Mucosa of descending colon (tissue), 3 donors: Measurements from ENCODE around the gene A1CF. TPM values are rescaled to one million over a fixed set of nuclear protein-coding genes. Genes with fewer than 3 reads are reported as not detected.
"Not testable (repeated sequence)": the region's sequence is repeated elsewhere in the genome, so short reads cannot be mapped to it uniquely, and the experiment has no call there.

ENCODE experiments used
- ATAC-seq: fragments of 200-7000 bp; cut with Tn5 transposase; one replicate; pipeline ENCODE4 v1.9.1; 2020; ENCODE audit warnings: mild to moderate bottlenecking, moderate library complexity
- DNase-seq, 3 donors: peaks; one replicate each; pipeline ENCODE4 v3.0.0-alpha.2; 2020
- H3K36me3 ChIP-seq: fragments of 200-600 bp; one replicate; pipeline ENCODE4 v1.8.0; 2021; ENCODE audit warnings: low read depth, mild to moderate bottlenecking
- H3K4me1 ChIP-seq: fragments of 200-600 bp; one replicate; pipeline ENCODE4 v1.8.0; 2021; ENCODE audit warnings: low read depth, mild to moderate bottlenecking
- H3K4me3 ChIP-seq: fragments of 200-600 bp; one replicate; pipeline ENCODE4 v1.8.0; 2021; ENCODE audit warnings: mild to moderate bottlenecking
- H3K9me3 ChIP-seq: fragments of 200-600 bp; one replicate; pipeline ENCODE4 v1.8.0; 2021; ENCODE audit warnings: mild to moderate bottlenecking
- CTCF ChIP-seq: fragments of 200-600 bp; IDR thresholded peaks from one replicate; pipeline ENCODE4 v1.8.0; 2022; ENCODE audit warnings: antibody characterized with exemption, mild to moderate bottlenecking
- intact Hi-C, 2 donors: fragments of 100-400 bp; cut with DNase I in 1 of 2; cut with micrococcal nuclease in 1 of 2; formaldehyde crosslinking; loops; one replicate each; pipeline versions ENCODE4 v1.11.0 to v1.11.1; 2022; cut with DNase I, micrococcal nuclease
- total RNA-seq, 3 donors: library from RNA; stranded (reverse); fragmentation: NEBNext Ultra II Directional in 2 of 3; extraction: Animal tissue kit (Norgen Biotek cat#: 25700) in 2 of 3; gene quantifications; one replicate each; pipeline versions ENCODE4 v1.2.1 to v1.2.4, GENCODE V29; 2021 to 2023
- donor health status: DM: no; HTN: no; CAD: no; lungs with moderate emphysema.
- donor health status: DM: no; HTN: no; CAD: no.
- donor health status: DM: no; HTN: yes; CAD: no.

The A1CF gene
- total RNA-seq, 3 donors from 2014 or later: 25.3 to 74.8 (median 33.1) TPM

GRCh38 chr10:50919010-50919409 lies 33.6 kb upstream of the A1CF start:
- DNase-seq (no peak), ATAC-seq (no peak)
- H3K4me3 ChIP-seq: no peak overlapping the region
- H3K4me1 ChIP-seq: no peaks in the 10 kb centered on the region
- no peak for TF ChIP-seq CTCF
- no peaks in the 10 kb centered on the region for H3K36me3 ChIP-seq
- H3K9me3 ChIP-seq: peaks cover 11% of the 10 kb centered on the region
- intact Hi-C loops: no loop called here

GRCh38 chr10:50918529-50918928 lies 33.1 kb upstream of the A1CF start:
- no peak overlapping the region for H3K4me3 ChIP-seq
- TF ChIP-seq CTCF: no peak
- no peaks in the 10 kb centered on the region for H3K36me3 ChIP-seq
- peaks cover 6% of the 10 kb centered on the region for H3K9me3 ChIP-seq
- ATAC-seq: no peak
- DNase-seq: no peak
- no peaks in the 10 kb centered on the region for H3K4me1 ChIP-seq
- intact Hi-C loops: no loop called here

GRCh38 chr10:50917486-50917885 lies 32.1 kb upstream of the A1CF start:
- intact Hi-C loops: no loop called here
- TF ChIP-seq CTCF: no peak
- no peaks in the 10 kb centered on the region for H3K9me3 ChIP-seq
- DNase-seq (no peak), ATAC-seq (no peak)
- H3K36me3 ChIP-seq: no peaks in the 10 kb centered on the region
- H3K4me3 ChIP-seq: no peak overlapping the region
- no peaks in the 10 kb centered on the region for H3K4me1 ChIP-seq

- intact Hi-C loops: no loop called here
- no peak for DNase-seq
- Histone ChIP-seq H3K36me3 (no peaks in the 10 kb centered on the region), H3K9me3 (no peaks in the 10 kb centered on the region), H3K4me3 (no peak overlapping the region), H3K4me1 (no peaks in the 10 kb centered on the region)
- ATAC-seq: no peak
- no peak for TF ChIP-seq CTCF
Measured at GRCh38 chr10:50909334-50910014, 24.0 kb upstream of the A1CF start.

- no peaks in the 10 kb centered on the region for H3K36me3 ChIP-seq
- no peak for TF ChIP-seq CTCF
- ATAC-seq (no peak), DNase-seq (no peak)
- no peaks in the 10 kb centered on the region for H3K9me3 ChIP-seq
- no peak overlapping the region for H3K4me3 ChIP-seq
- intact Hi-C loops: no loop called here
- no peaks in the 10 kb centered on the region for H3K4me1 ChIP-seq
Measured at GRCh38 chr10:50908366-50908765, 22.9 kb upstream of the A1CF start.

GRCh38 chr10:50905797-50906196 lies 20.4 kb upstream of the A1CF start:
- H3K4me3 ChIP-seq, ATAC-seq, H3K36me3 ChIP-seq, intact Hi-C loops, H3K4me1 ChIP-seq, DNase-seq, H3K9me3 ChIP-seq: not testable (repeated sequence)
